GM21423 (cell line): ENCODE results near the gene ATG16L2.
A peak's percentile ranks its signal among the peaks of the same experiment; 100 is the strongest.
"Not testable (repeated sequence)": the region's sequence is repeated elsewhere in the genome, so short reads cannot be mapped to it uniquely, and the experiment has no call there.

ENCODE experiments used
- ATAC-seq: cut with Tn5 transposase; IDR thresholded peaks from one replicate; pipeline ENCODE4 v1.9.1; 2021; ENCODE audit warnings: mild to moderate bottlenecking, moderate library complexity; ENCODE audit not compliant: unreplicated experiment

Gene ATG16L2

DNA sequence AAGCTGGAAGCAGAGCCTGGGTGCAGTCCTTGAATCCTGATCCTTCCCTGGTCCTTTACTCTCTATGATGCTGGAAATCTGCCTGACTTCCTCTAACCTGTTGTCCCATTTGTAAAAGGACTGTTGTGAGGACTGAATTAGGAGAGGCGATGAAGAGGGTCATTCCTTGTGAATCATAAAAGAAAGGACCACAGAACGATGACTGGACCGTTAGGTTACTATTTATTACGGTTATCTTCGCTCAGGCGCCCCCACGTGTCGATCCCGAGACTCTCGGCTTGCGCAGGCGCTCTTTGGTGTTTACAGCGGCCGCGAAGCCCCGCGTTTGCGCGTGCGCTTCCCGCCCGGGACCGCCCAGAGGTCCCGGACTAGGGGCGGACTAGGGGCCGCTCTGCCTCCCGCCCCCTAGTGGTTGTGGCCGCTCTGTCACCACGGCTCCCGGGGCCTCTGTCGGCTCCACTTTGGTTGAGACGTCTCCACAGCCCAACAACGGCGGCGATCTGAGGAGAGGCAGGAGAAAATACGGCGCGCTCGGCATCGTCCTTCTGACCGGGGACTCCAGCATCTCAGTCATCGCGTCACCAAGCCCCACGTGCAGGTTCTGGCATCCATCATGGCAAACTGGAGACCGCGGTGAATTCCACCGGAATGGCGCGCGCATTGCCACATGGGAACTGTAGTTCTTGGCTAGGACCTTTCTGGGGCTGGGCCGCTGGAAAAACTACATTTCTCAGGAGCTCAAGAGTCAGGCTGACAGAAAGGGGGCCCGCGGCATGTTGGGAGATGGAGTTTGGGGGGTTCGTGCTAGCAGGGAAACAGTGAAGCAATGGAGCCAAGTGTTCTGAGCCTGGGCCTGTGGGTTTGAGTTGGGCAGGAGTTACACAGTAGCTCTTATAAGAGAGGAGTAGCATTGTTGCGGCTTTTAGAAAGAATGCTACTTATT, 20.5 kb upstream of the ATG16L2 start, which contains the start of gene STARD10:
Gene STARD10 (minus strand): TSS at position 623 of the 943 bp plus-strand sequence. CDS start 12,866 bp downstream, outside the sequence.
- peak; percentile 87 for ATAC-seq

DNA sequence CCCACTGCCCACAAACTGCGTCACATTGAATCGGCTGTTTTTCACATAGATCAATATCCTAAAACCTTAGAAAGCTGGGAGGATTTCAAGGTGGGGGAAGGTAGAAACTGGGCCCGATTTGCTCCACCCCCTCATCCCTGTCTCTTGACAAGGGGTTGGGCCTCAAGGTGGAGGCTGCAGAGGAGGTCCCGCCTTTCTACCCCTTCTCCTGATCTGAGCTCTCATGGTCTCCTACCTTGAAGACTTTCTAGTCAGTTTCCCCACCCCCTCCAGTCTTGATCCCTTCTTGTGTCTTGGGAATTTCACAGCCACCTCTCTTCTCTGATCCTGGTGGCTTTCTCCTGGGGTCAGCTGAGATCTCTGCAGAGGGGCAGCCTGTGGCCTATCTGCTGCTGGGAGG, 15.8 kb upstream of the ATG16L2 start:
- ATAC-seq: no peak

DNA sequence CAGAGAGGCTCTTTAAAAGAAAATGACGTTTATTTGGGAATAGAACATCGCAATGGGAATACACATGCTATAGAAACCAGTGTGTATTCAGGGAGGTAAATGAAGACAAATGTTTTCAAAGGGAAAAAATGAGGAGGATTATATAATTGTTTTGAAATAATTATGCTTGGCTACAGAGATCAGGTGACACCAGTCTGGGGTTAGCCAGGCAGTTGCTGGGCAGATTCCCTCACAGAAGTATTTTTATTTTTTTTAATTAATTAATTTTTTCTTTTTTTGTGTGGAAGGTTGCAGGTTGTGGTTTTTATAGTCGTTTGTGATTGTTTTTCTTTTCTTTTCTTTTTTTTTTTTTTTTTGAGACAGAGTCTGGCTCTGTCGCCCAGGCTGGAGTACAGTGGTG, 14.8 kb upstream of the ATG16L2 start:
- no peak for ATAC-seq

DNA sequence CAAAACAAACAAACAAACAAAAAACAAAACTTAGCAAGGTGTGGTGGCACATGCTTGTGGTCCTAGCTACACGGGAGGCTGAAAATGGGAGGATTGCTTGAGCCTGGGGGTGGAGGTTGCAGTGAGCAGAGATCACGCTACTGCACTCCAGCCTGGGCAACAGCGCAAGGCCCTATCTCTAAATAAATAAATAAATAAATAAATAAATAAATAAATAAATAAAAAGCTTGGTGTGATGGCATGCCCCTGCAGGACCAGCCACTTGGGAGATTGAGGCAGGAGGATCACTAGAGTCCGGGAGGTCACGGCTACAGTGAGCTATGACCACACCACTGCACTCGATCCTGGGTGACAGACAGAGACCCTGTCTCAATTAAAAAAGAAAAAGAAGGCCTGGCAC, 11.4 kb upstream of the ATG16L2 start:
- no peak for ATAC-seq

DNA sequence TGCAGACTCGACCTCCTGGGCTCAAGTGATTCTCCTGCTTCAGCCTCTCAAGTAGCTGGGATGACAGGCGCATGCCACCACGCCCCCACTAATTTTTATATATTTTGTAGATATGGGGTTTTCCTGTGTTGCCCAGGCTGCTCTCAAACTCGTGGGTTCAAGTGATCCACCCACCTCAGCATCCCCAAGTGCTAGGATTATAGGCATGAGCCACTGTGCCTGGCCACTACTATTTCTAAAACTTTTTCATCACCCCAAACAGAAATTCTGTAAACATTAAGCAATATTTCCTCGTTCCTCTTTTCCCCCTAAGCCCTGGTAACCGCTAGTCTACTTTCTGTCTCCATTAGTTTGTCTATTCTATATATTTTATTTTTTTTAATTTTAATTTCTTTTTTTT, 9.0 kb upstream of the ATG16L2 start:
- ATAC-seq: no peak

DNA sequence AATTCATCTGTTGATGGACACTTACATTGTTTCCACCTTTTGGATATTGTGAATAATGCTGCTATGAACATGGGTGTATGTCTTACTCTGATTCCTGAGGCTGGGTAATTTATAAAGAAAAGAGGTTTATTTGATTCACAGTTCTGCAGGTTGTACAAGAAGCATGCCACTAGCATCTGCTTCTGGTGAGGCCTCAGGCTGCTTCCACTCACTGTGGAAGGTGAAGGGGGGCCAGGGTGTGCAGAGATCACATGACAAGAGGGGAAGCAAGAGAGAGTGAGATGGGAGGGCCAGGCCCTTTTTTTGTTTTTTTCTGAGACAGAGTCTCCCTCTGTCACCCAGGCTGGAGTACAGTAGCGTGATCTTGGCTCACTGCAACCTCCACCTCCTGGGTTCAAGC, 7.8 kb upstream of the ATG16L2 start:
- not testable (repeated sequence) for ATAC-seq

DNA sequence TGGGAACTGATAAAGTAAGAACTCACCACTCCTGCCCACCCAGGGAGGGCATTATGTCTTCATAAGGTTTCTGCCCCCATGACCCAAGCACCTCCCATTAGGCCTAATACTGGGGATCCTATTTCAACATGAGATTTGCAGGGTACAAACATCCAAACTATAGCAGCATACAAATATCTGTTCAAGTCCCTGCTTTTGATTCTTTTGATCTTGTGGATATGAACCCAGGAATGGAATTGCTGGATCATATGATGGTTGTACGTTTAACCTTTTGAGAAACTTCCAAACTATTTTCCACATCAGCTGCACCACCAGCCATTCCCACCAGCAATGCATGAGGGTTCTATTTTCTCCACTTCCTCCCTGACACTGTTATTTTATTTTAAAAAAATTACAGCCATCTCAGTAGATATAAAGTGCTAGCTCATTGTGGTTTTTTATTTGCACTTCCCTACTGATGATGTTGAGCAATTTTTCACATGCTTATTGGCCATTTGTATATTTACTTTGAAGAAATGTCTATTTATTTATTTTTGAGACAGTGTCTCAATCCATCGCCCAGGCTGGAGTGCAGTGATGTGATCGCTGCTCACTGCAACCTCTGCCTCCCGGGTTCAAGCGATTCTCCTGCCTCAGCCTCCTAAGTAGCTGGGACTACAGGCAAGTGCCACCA, 7.1 kb upstream of the ATG16L2 start:
- ATAC-seq: no peak

DNA sequence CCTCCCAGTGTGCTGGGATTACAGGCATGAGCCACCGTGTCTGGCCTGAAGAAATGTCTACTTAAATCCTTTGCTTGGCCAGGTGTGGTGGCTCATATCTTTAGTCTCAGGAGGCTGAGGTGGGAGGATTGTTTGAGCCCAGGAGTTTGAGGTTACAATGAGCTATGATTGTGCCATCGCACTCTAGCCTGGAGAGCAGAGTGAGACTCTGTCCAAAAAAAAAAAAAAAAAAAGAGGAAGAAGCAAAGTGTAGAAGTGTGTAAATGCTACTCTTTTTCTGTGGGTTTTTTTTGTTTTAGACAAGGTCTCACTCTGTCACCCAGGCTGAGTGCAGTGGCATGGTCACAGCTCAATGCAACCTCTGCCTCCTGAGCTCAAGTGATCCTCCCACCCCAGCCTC, 6.4 kb upstream of the ATG16L2 start:
- ATAC-seq: no peak

DNA sequence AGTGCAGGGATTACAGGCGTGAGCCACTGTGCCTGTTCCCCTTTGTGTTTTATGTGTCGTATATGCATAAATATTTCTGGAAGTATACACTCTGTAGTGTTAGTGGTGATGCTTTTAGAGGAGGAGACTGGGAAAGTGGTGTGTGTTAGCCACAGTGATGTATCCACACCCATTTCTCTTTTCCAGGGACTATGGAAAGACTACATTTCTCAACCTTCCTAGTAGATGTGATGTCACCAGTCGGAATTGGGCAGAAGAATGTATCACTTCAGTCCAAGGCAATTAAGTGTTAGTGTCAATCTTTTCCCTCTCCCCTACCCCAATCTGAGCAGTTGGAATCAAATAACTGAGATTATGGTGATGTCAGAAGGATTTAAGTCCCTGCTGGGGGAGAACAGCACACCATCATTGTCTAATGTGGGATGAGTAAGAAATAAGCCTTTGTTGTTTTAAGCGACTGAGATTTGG, 5.8 kb upstream of the ATG16L2 start:
- no peak for ATAC-seq

DNA sequence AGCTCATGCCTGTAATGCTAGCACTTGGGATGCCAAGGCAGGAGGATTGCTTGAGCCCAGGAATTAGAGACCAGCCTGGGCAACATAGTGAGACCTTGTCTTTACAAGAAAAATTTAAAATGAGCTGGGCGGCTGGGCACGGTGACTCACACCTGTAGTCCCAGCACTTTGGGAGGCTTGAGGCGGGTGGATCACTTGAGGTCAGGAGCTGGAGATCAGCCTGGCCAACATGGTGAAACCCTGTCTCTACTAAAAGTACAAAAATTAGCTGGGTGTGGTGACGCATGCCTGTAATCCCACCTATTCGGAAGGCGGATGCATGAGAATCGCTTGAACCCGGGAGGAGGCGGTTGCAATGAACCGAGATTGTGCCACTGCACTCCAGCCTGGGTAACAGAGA, 2.5 kb upstream of the ATG16L2 start:
- ATAC-seq: not testable (repeated sequence)

DNA sequence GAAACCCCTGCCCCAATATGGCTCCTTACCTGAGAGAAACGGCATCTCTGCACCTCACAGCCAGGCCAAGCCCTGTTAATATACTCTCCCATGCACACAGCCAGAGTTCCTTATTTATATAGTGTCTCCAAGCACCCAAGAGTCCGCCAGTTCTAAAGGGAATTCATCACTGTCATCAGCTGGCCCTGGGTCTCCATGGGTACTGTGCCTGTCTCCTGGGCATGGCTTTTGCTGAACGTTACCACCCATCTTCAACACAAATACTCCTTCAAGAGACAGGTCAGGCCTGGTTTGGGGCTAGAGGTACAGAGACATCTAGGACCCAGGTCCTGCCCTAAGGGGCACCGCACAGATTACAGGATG, 1.6 kb upstream of the ATG16L2 start:
- ATAC-seq: no peak

DNA sequence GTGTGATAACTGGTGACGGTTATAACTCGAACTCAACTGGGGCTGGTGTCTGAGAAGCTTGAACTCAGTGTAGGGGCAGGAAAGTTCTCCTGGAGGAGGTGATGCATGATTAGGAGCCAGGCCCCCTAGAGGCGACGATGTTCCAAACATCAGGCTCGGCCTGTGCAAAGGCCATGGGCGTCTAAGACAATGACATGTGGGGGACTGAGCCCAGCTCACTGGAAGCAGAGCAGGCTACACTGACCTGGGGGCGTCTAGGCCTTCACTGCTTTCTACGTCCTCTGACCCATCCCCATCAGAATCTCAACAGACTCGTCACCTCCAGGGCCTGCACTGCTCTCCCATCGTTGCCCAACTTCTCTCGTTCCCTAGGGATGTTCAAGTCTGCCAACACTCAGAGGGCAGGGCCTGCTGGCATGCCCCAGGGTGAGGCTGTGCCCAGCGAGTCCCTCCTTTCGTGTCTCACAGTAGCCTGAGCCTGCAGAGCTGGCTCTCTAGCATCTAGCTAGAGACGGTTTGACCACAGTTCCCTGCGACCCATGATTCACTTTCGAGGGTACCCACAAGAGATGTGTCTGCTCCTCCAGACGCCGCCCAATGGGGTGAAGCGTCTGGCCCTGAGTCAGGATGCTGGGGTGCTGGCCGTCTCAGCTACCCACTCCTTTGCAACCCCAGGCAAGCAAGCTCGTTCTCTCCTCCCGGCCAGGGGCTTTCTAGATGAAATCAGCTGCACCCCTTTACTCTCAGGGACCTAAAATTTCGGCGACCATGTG, 1.1 kb upstream of the ATG16L2 start:
- ATAC-seq: peak; percentile 32

DNA sequence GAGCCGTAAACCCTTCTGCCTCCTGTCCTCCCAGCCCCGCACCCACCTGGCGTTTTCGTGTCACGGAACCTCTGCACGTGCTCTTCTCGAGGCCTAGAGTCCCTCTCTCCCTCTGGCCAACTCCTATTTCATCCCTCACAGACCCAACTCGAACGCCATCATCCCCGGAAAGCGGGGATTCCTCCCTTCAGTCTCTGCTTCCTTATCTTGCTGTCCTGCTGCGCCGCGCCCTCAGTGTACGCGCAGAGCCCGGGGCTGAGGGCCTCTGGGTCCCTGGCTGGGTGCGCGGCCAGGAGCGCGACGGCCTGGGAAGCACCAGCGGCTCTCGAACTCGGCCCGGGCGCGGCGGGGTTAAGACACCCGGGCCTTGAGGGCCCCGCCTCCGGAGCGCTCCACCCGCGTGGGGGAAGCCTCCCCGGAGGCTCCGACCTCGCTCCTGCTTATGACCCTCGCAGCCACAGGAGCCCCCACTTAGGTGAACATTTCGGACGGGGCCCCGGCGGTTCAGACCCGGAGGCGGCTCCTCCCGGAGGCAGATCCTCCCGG, 398 bp upstream of the ATG16L2 start:
- peak; percentile 44 for ATAC-seq

DNA sequence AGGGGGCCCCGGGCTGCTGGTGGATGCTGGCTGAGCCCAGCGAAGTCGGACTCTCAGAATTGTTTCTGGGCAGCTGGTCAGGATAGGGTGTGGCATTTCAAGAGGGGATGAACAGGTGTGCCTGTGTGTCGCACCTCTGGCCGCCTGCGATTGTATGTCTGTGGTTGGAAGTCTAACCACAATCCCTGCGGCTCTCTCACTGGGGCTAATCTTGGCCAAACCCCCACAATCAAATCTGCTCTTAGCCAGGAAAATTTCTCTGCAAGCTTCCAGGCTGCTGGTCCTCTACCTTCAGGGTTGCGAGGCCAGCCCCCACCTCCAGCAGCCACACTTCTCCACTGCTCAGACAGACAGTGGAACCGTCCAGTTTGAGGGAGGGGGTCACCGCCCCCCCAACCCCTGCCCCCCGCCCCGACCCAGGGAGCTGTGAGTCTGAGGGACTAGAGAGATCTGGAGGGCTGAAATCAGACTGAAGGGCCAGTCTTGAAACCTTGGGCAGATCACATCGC, 953 bp downstream of the ATG16L2 start:
- ATAC-seq: peak; percentile 1

DNA sequence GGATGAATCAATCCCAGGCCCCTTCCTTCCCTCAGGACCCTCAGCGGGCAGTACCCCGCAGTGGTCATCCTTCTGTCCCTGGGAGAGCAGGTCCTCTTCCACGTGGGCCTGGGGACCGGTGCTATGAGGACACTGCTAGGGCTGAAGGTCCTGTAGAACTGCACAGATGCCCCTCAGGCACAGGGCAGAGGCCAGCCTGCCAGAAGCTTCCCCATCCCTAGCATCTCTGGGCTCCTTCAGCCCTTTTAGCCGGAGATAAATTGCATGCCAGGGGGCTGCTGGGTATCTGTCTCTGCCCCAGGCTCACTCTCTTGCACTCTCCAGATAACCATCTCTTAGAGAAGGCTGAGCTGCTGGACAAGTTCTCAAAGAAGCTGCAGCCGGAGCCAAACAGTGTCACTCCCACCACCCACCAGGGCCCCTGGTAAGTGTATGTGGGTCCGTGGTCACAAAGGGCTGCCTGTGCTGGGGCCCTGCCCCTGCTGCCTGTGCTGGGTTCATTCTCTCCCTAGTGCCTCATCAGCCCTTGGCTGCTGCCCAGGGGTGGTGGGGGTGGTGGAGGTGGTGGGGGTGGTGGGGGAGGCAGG, 2.3 kb downstream of the ATG16L2 start:
- no peak for ATAC-seq

DNA sequence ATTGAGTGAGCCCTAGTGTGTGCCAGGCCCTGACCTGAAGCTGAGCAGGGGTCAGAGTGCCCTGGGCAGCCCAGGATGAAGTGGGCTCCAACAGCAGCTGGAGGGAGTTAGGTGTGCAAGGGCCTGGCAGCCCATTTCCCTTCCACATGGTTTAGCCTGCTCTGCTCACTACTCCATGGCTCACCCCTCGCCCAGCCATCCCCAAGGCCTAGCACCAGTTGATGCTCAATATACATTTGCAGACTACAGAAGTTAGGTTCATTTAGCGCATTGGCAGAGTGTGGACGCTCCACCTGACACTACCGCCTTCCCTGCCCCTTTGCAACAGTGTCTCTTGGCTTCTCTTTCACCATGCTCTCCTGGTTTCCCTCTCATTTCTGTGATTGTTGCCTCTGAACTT, 3.8 kb downstream of the ATG16L2 start:
- ATAC-seq: no peak

DNA sequence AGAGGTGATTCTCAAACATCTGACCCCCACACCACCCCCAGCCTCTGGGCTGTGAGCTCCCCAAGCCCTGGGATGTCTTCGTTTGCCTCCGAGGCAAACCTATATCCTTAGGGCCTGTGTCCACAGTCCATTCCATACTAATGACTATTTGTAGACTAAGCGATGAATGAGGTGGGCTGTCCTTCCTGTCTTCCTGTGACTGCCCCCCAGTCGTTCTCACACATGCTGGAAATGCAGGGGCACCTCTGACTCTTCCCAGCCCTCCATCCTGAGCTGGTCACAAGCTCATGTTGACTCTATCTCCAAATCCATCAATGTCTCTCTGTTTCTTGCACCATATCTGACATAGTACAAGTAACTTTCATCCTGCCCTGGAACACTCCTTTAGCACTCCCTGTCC, 4.8 kb downstream of the ATG16L2 start:
- ATAC-seq: no peak

DNA sequence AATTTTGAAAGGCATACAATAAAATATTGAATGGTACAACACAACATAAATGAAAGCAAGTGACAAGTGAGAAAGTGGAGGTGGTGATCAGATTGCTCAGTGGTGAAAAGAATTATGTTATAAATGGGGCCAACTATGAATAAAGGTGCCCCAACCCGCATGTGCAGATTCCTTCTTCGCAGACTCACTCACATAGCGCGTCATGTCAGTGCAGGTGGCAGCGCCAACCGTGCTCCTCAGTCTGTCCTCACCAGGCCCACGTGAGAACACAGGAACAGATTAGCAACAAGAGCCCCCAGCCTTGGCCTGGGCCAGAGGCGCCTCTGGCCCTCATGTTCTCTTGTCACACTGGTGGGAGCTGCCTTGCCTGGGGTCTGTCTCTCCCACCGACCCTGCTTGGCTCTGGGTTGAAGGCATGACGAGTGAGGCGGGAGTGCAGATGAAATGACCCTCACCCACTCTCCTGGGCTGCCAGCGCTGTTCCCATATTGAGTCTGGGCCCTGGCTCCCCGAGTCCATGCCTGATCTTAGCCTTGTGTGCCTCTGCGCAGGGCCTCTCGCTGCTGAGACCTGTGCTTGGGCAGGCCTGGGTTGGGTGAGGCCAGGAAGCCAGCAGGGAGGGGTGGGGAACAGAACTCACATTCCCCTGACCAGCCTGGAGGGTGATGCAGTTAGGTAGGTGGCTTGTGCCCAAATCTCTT, 6.4 kb downstream of the ATG16L2 start:
- ATAC-seq: no peak

DNA sequence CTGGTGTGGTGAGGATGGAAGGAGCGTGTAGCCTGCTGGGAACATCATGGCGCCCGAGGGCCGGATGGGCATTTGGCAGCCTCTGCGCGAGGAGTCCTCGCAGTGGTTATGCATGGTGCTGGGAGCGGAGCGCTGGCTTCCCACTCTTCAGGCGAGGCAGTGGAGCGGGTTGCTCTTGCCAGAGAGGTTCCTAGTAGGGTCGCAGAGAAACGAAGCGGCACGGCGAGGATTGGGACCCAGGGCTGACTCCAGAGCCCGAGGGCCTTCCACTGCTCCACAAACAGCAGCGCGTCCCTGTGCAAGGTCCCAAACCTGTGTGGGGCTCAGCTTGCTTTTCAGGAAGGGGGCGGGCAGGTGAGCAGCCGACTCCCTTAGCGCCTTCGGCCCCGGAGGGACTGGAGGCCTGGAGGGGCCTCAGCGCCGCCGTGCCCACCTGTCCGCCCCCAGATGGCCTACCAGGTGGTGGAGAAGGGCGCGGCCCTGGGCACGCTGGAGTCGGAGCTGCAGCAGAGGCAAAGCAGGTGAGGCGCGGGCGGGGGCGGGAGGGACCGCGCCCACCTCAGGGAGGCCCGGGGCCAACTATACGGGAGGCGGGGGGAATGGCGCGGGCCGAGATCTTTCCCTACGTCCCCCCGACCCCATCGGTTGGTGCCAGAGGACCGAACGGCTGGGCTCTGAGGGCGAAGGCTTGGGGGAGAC, 7.2 kb downstream of the ATG16L2 start:
- no peak for ATAC-seq
